ENCODE results near the gene IFT25.

The IFT25 gene

DNA sequence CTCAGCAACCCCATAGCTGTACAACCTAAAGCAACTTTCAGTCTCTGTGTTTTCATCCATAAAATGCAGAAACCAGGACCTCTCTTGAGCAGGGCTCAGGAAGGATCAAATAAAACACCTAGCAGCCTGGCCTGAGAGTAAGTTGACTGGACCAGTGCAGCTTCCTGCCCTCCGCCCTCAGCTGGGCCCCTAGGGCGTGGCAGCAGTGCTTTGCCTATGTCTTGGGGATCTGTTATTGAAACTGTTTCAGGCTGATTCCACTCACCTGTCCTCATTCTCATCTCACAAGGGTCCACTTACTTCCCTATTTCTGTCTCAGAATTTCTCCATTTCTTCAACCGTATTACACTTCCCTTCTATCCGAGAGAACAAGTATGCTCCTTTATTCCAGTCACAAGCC, 18.0 kb upstream of the IFT25 start:
- TF ChIP-seq, protein P1, sequence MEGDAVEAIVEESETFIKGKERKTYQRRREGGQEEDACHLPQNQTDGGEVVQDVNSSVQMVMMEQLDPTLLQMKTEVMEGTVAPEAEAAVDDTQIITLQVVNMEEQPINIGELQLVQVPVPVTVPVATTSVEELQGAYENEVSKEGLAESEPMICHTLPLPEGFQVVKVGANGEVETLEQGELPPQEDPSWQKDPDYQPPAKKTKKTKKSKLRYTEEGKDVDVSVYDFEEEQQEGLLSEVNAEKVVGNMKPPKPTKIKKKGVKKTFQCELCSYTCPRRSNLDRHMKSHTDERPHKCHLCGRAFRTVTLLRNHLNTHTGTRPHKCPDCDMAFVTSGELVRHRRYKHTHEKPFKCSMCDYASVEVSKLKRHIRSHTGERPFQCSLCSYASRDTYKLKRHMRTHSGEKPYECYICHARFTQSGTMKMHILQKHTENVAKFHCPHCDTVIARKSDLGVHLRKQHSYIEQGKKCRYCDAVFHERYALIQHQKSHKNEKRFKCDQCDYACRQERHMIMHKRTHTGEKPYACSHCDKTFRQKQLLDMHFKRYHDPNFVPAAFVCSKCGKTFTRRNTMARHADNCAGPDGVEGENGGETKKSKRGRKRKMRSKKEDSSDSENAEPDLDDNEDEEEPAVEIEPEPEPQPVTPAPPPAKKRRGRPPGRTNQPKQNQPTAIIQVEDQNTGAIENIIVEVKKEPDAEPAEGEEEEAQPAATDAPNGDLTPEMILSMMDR (IDR thresholded peaks at IDR 0.05): no peak
- Histone ChIP-seq H3K9me3 (no peaks in the 10 kb centered on the region), H3K27me3 (no peaks in the 10 kb centered on the region), H3K4me1 (peaks cover 0 to 14% (median 0%) of the 10 kb centered on the region in 4 donors), H3K36me3 (peaks cover 47 to 86% (median 79%) of the 10 kb centered on the region in 3 donors), H3K4me3 (no peak overlapping the region), H3K27ac (no peak overlapping the region)
- intact Hi-C loops (cut with DNase I; ENCODE audit: low total_unique reads): no loop called here
- no peak for DNase-seq

DNA sequence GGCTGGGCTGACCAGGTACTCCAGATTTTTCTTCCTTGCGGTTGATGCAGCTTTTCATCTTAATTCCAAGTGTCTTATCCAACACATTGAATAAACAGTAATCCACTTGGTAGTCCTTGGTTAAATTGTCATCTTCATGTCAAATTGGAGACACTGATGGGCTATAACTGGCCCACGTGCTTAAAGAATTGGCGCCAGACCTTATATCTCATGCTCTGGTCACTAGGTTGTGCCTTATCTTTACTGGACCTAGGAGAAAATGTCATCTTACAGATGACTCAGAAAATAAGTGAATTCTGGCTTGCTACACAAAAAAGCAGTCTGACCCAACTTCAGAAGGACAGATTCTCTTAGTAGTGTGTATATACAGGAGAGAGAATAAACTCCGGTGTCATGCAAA, 16.9 kb upstream of the IFT25 start:
- no peak overlapping the region for H3K27ac ChIP-seq
- no peak for DNase-seq
- H3K9me3 ChIP-seq: no peaks in the 10 kb centered on the region
- no peaks in the 10 kb centered on the region for H3K27me3 ChIP-seq
- TF ChIP-seq, protein P1 (IDR thresholded peaks at IDR 0.05): no peak
- intact Hi-C loops (cut with DNase I; ENCODE audit: low total_unique reads): no loop called here
- H3K4me1 ChIP-seq: peaks cover 0 to 16% (median 0%) of the 10 kb centered on the region in 4 donors
- H3K4me3 ChIP-seq: no peak overlapping the region
- peaks cover 36 to 78% (median 69%) of the 10 kb centered on the region in 3 donors for H3K36me3 ChIP-seq

DNA sequence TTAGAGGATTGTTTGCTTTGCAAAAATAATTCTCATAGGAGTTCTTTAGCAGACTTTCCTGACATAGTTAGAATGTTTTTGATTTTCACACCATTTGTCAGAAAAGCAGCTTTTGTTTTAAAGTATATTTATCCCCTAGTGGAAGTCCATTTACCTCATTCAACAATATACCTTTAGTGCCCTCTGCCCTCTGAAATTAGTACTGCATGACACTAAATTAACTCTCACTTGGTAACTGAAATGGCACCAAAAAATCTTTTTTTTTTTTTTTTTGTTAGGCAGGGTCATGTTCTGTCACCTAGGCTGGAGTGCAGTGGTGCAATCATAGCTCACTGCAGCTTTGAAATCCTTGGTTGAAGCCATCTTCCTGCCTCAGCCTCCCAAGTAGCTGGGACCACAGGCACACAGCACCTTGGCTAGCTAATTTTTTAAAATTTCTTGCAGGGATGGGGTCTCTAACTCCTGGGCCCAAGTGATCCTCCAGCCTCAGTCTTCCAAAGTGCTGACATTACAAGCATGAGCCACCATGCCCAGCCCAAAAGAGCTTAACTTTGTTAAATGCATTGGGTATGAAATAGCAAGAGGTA, 14.3 kb upstream of the IFT25 start:
- peaks cover 0 to 11% (median 3%) of the 10 kb centered on the region in 4 donors for H3K4me1 ChIP-seq
- intact Hi-C loops (cut with DNase I; ENCODE audit: low total_unique reads): no loop called here
- DNase-seq: no peak
- no peak overlapping the region for H3K27ac ChIP-seq
- H3K36me3 ChIP-seq: peaks cover 33 to 72% (median 60%) of the 10 kb centered on the region in 3 donors
- H3K27me3 ChIP-seq: no peaks in the 10 kb centered on the region
- H3K9me3 ChIP-seq: no peaks in the 10 kb centered on the region
- TF ChIP-seq, protein P1 (IDR thresholded peaks at IDR 0.05): peak; percentile 37 to 56
- no peak overlapping the region for H3K4me3 ChIP-seq

DNA sequence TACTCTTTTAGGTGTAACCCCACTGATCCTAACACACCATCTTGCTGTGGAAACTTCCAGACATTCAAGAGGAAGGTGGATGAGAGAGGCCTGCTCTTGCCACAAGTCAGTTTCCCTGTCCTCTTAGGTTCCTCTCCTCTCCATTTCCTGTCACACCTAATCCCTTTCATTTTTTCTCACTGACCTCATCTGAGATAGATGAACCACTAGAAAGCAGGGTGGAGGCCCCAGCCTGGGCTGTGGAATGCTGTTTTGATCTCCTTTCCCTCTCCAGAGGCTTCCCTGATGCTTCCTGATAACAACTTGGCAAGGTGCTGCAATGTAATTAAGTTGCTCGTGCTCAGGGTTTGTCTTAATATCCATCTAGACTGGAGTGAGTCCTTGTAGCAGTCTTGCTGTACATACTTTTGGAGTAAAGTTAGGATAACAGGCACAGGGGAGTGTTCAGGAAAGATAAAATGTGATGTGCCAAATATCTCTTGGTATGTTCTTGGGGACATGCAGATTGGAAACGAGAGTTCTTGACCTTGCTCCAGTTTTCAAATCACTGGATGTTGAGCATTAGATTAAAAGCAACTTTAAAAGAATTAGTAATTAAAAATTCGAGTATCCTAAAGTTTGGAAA, 11.8 kb upstream of the IFT25 start:
- H3K4me3 ChIP-seq: no peak overlapping the region
- H3K27me3 ChIP-seq: no peaks in the 10 kb centered on the region
- intact Hi-C loops (cut with DNase I; ENCODE audit: low total_unique reads): no loop called here
- DNase-seq: no peak
- no peaks in the 10 kb centered on the region for H3K9me3 ChIP-seq
- H3K36me3 ChIP-seq: peaks cover 24 to 68% (median 60%) of the 10 kb centered on the region in 3 donors
- H3K27ac ChIP-seq: no peak overlapping the region
- TF ChIP-seq, protein P1 (IDR thresholded peaks at IDR 0.05): no peak
- peaks cover 0 to 11% (median 3%) of the 10 kb centered on the region in 4 donors for H3K4me1 ChIP-seq

DNA sequence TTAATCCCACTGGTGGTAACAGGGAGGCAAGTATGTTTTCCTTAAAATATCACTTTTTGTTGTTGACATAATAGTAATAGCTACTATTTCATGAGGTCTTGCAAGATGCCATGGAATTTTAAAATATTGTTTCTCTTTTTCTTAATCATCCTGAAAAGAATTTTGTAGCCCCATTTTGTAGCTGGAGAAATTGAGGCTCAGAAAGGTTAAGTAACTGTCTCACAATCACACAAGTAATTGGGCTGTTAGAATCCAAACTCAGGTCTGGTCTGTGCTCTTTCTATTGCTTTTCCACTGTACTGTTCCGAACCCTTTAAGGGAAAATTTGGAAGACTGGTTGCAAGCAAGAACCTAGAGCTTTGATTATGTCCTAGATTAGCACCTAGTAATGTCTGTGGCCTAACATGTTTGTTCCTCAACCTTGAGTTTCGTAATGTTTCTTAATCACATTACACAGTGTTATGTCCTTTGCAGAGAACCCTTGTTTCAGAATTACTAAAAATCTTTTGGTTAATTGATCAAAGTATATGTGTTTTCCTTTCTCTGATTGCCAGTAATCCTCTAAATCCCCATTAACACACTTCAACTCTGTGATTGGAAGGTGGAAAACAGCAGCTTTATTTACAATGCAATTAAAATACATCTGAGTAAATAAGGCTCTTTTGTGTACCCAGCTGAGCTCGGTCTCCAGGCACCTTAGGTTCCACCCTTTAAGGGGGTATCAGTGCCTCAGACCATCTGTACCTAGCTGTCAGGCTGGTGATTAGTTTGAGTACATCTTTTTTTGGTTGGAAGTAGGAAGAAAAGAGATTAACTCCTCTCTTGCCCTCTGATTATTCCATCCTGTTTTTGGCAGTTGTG, 11.0 kb upstream of the IFT25 start:
- no peak overlapping the region for H3K4me3 ChIP-seq
- peaks cover 25 to 68% (median 59%) of the 10 kb centered on the region in 3 donors for H3K36me3 ChIP-seq
- H3K4me1 ChIP-seq: peaks cover 0 to 11% (median 3%) of the 10 kb centered on the region in 4 donors
- no peak overlapping the region for H3K27ac ChIP-seq
- TF ChIP-seq, protein P1 (IDR thresholded peaks at IDR 0.05): no peak
- no peaks in the 10 kb centered on the region for H3K27me3 ChIP-seq
- intact Hi-C loops (cut with DNase I; ENCODE audit: low total_unique reads): no loop called here
- no peaks in the 10 kb centered on the region for H3K9me3 ChIP-seq
- DNase-seq: no peak

Data from tibial artery (tissue), 4 donors.